NCI-H2196 (cell line): Measurements from ENCODE around the gene TMC7.
"Not testable (repeated sequence)": the region's sequence is repeated elsewhere in the genome, so short reads cannot be mapped to it uniquely, and the experiment has no call there.

Experiments
- DNase-seq: peaks from one replicate; lab custom pipeline; 2025; ENCODE audit not compliant: unreplicated experiment; lab: John Stamatoyannopoulos, UW

Gene TMC7

GRCh38 chr16:18975109-18975508 lies 8.6 kb upstream of the TMC7 start:
- DNase-seq, result no peak

- DNase-seq, result peak; percentile 65
Observed at GRCh38 chr16:18979936-18980335, 3.8 kb upstream of the TMC7 start.

GRCh38 chr16:18984435-18985005 lies 786 bp downstream of the TMC7 start:
- no peak for DNase-seq

- not testable (repeated sequence) for DNase-seq
Observed at GRCh38 chr16:18985256-18985655, 1.5 kb downstream of the TMC7 start.

- not testable (repeated sequence) for DNase-seq
Observed at GRCh38 chr16:18991731-18992130, 8.0 kb downstream of the TMC7 start.

GRCh38 chr16:18993531-18993930 lies 9.8 kb downstream of the TMC7 start:
- not testable (repeated sequence) for DNase-seq

GRCh38 chr16:18994181-18994580 lies 10.4 kb downstream of the TMC7 start:
- DNase-seq, result not testable (repeated sequence)

- not testable (repeated sequence) for DNase-seq
Observed at GRCh38 chr16:18995406-18995805, 11.7 kb downstream of the TMC7 start.

- not testable (repeated sequence) for DNase-seq
Observed at GRCh38 chr16:18996536-18996935, 12.8 kb downstream of the TMC7 start.

- not testable (repeated sequence) for DNase-seq
Observed at GRCh38 chr16:18997001-18997400, 13.3 kb downstream of the TMC7 start.

- no peak for DNase-seq
Observed at GRCh38 chr16:18999045-18999393, 15.3 kb downstream of the TMC7 start.

GRCh38 chr16:19001788-19002187 lies 18.1 kb downstream of the TMC7 start:
- DNase-seq, result peak; percentile 72

- DNase-seq, result no peak
Observed at GRCh38 chr16:19003935-19004334, 20.2 kb downstream of the TMC7 start.

GRCh38 chr16:19005561-19006445 lies 22.1 kb downstream of the TMC7 start:
- no peak for DNase-seq

GRCh38 chr16:19006446-19007315 lies 22.9 kb downstream of the TMC7 start:
- no peak for DNase-seq

GRCh38 chr16:19008245-19009169 lies 24.8 kb downstream of the TMC7 start:
- DNase-seq, result peak; percentile 49

- no peak for DNase-seq
Observed at GRCh38 chr16:19011169-19011731, 27.5 kb downstream of the TMC7 start.

- no peak for DNase-seq
Observed at GRCh38 chr16:19014461-19014860, 30.7 kb downstream of the TMC7 start.

- no peak for DNase-seq
Observed at GRCh38 chr16:19017179-19017578, 33.4 kb downstream of the TMC7 start.

- no peak for DNase-seq
Observed at GRCh38 chr16:19020689-19021088, 37.0 kb downstream of the TMC7 start.
